H1 (cell line): ENCODE results near the gene ETV4. TPM values are rescaled to one million over a fixed set of nuclear protein-coding genes. Genes with fewer than 3 reads are reported as not detected.
A peak's percentile ranks its signal among the peaks of the same experiment; 100 is the strongest.

Source experiments
- CTCF ChIA-PET: fragments of 300-600 bp; sonication (Branson Sonifier 250); formaldehyde crosslinking; loops from one replicate; lab custom pipeline; 2021; ENCODE audit not compliant: partially characterized antibody; lab: Charles Lee
- POLR2A ChIA-PET: fragments of 300-600 bp; sonication (Branson Sonifier 250); formaldehyde crosslinking; loops from one replicate; lab custom pipeline; 2021; ENCODE audit warnings: inconsistent platforms; ENCODE audit not compliant: partially characterized antibody; lab: Charles Lee
- DNase-seq, 2 experiments: peaks; one replicate each; pipeline versions ENCODE4 v3.0.0 to v3.0.0-alpha.2; 2010 to 2022; ENCODE audit warnings: low spot score in 2 of 2, low read depth in 1 of 2, mixed read lengths in 1 of 2
- FAIRE-seq: peaks from 2 replicates; lab custom pipeline; 2011; peaks lifted over from hg19 to GRCh38; lab: Jason Lieb, UNC
- H2AFZ ChIP-seq: 2 replicates; pipeline ENCODE4 v1.8.1; 2012; ENCODE audit warnings: low read length, inconsistent platforms
- H2AK5ac ChIP-seq: 2 replicates; pipeline ENCODE4 v1.6.1; 2013; ENCODE audit warnings: low read depth, low read length
- H2BK120ac ChIP-seq: replicated peaks from 2 replicates; pipeline ENCODE3; 2013; ENCODE audit warnings: low read depth, low read length, inconsistent platforms
- H2BK12ac ChIP-seq: 2 replicates; pipeline ENCODE4 v1.6.1; 2013; ENCODE audit warnings: low read depth, low read length
- H2BK15ac ChIP-seq: 2 replicates; pipeline ENCODE4 v1.6.1; 2013; ENCODE audit warnings: low read length
- H2BK20ac ChIP-seq: 2 replicates; pipeline ENCODE4 v1.6.1; 2013; ENCODE audit warnings: low read length
- H2BK5ac ChIP-seq: 2 replicates; pipeline ENCODE4 v1.6.1; 2013; ENCODE audit warnings: low read depth, low read length
- H3K14ac ChIP-seq: 2 replicates; pipeline ENCODE4 v1.6.1; 2013; ENCODE audit warnings: inconsistent platforms; ENCODE audit not compliant: insufficient read length
- H3K18ac ChIP-seq: 2 replicates; pipeline ENCODE4 v1.6.1; 2013; ENCODE audit warnings: low read length; ENCODE audit errors: extremely low read depth
- H3K23ac ChIP-seq: 2 replicates; pipeline ENCODE4 v1.6.1; 2013; ENCODE audit warnings: inconsistent platforms; ENCODE audit not compliant: insufficient read length
- H3K23me2 ChIP-seq: 2 replicates; pipeline ENCODE4 v1.6.1; 2013; ENCODE audit warnings: low read depth, low read length
- H3K27ac ChIP-seq: 2 replicates; pipeline ENCODE4 v1.6.1; 2011; ENCODE audit warnings: low read depth, low read length, inconsistent platforms
- H3K27me3 ChIP-seq, 4 experiments: replicated peaks in 1 of 4; 1 replicate in 1 of 4; 2 replicates in 3 of 4; pipeline versions ENCODE4 v1.6.1 to v1.8.1; 2011 to 2013; ENCODE audit warnings: low read length in 3 of 4, mild to moderate bottlenecking in 3 of 4, inconsistent platforms in 2 of 4, mixed read lengths in 2 of 4, moderate library complexity in 1 of 4; ENCODE audit not compliant: control insufficient read depth in 3 of 4, insufficient read depth in 3 of 4; ENCODE audit errors: extremely low read depth in 1 of 4
- H3K36me3 ChIP-seq, 4 experiments: 2 replicates each; pipeline versions ENCODE4 v1.6.1 to v1.8.1; 2011 to 2013; ENCODE audit warnings: mild to moderate bottlenecking in 4 of 4, low read length in 3 of 4, moderate library complexity in 2 of 4, control low read depth in 1 of 4, inconsistent platforms in 1 of 4; ENCODE audit not compliant: insufficient read depth in 4 of 4, control insufficient read depth in 2 of 4
- H3K4ac ChIP-seq: replicated peaks from 2 replicates; pipeline ENCODE3; 2013; ENCODE audit warnings: low read length, low read depth, mixed read lengths, inconsistent platforms; ENCODE audit not compliant: insufficient read length
- H3K4me1 ChIP-seq, 4 experiments: replicated peaks in 1 of 4; 1 replicate in 1 of 4; 2 replicates in 3 of 4; pipeline versions ENCODE4 v1.6.1 to v1.8.1; 2011 to 2013; ENCODE audit warnings: low read length in 3 of 4, inconsistent platforms in 2 of 4, mixed read lengths in 1 of 4; ENCODE audit not compliant: insufficient read depth in 4 of 4, control insufficient read depth in 3 of 4
- H3K4me2 ChIP-seq, 2 experiments: 2 replicates each; pipeline versions ENCODE4 v1.6.1 to v1.8.1; 2011 to 2013; ENCODE audit warnings: low read depth in 2 of 2, low read length in 2 of 2, control low read depth in 1 of 2, inconsistent platforms in 1 of 2, mild to moderate bottlenecking in 1 of 2; ENCODE audit not compliant: insufficient read depth in 1 of 2
- H3K4me3 ChIP-seq, 4 experiments: fragments of 200-600, 300-600 bp in 1 of 4; sonication (generic), shearing (Covaris generic), sonication (Bioruptor Twin) in 1 of 4; 2 replicates each; pipeline versions ENCODE4 v1.5.1 to v1.8.1; 2011 to 2016; ENCODE audit warnings: low read length in 4 of 4, low read depth in 3 of 4, control low read depth in 2 of 4, inconsistent platforms in 2 of 4, mild to moderate bottlenecking in 2 of 4, mixed read lengths in 1 of 4, moderate library complexity in 1 of 4; ENCODE audit not compliant: insufficient read depth in 2 of 4; ENCODE audit errors: extremely low read depth in 1 of 4
- H3K56ac ChIP-seq: replicated peaks from 2 replicates; pipeline ENCODE3; 2013; ENCODE audit warnings: low read depth, mild to moderate bottlenecking, mixed read lengths, low read length, inconsistent platforms; ENCODE audit not compliant: insufficient read length
- H3K79me1 ChIP-seq: 2 replicates; pipeline ENCODE4 v1.6.1; 2013; ENCODE audit warnings: low read depth, low read length, control low read depth
- H3K79me2 ChIP-seq, 2 experiments: 2 replicates each; pipeline versions ENCODE4 v1.6.1 to v1.8.1; 2012 to 2013; ENCODE audit warnings: low read length in 2 of 2, mild to moderate bottlenecking in 2 of 2, inconsistent platforms in 1 of 2; ENCODE audit not compliant: insufficient read depth in 2 of 2, control insufficient read depth in 1 of 2
- H3K9ac ChIP-seq, 4 experiments: replicated peaks in 1 of 4; 1 replicate in 1 of 4; 2 replicates in 3 of 4; pipeline versions ENCODE4 v1.6.1 to v1.8.1; 2011 to 2013; ENCODE audit warnings: low read depth in 3 of 4, low read length in 3 of 4, control low read depth in 2 of 4, mild to moderate bottlenecking in 2 of 4, moderate library complexity in 2 of 4, inconsistent platforms in 1 of 4; ENCODE audit errors: extremely low read depth in 1 of 4
- H3K9me3 ChIP-seq, 2 experiments: 2 replicates each; pipeline versions ENCODE4 v1.6.1 to v1.8.1; 2012 to 2013; ENCODE audit warnings: mild to moderate bottlenecking in 2 of 2, moderate library complexity in 2 of 2, control low read depth in 1 of 2, inconsistent platforms in 1 of 2, low read depth in 1 of 2, low read length in 1 of 2, mixed read lengths in 1 of 2; ENCODE audit not compliant: insufficient read depth in 2 of 2
- H4K20me1 ChIP-seq, 2 experiments: replicated peaks in 1 of 2; 2 replicates each; pipeline versions ENCODE3 to v1.8.1; 2011 to 2013; ENCODE audit warnings: inconsistent platforms in 2 of 2, low read length in 2 of 2, mild to moderate bottlenecking in 1 of 2; ENCODE audit not compliant: insufficient read depth in 2 of 2, control insufficient read depth in 1 of 2
- H4K5ac ChIP-seq: 2 replicates; pipeline ENCODE4 v1.6.1; 2013; ENCODE audit warnings: low read length, low read depth, mixed read lengths, inconsistent platforms; ENCODE audit not compliant: insufficient read length
- H4K8ac ChIP-seq: 2 replicates; pipeline ENCODE4 v1.8.0; 2013; ENCODE audit warnings: mild to moderate bottlenecking, moderate library complexity, low read length, inconsistent platforms; ENCODE audit not compliant: insufficient read depth; ENCODE audit errors: extremely low read depth
- H4K91ac ChIP-seq: replicated peaks from 2 replicates; pipeline ENCODE3; 2013; ENCODE audit warnings: low read length, mixed read lengths, inconsistent platforms; ENCODE audit not compliant: insufficient read length
- ATF2 ChIP-seq: IDR thresholded peaks from 2 replicates; pipeline ENCODE4 v1.6.1; 2012; ENCODE audit warnings: low read length, inconsistent platforms
- ATF3 ChIP-seq: IDR thresholded peaks from 2 replicates; pipeline ENCODE4 v1.6.1; 2011; ENCODE audit warnings: low read depth, mild to moderate bottlenecking, low read length; ENCODE audit not compliant: insufficient read depth
- CBX8 ChIP-seq: fragments of 300-800, 300-1000 bp; sonication (generic); IDR thresholded peaks from 2 replicates; pipeline ENCODE4 v1.7.1; 2016; ENCODE audit warnings: low read depth, low read length, borderline replicate concordance
- CEBPB ChIP-seq: IDR thresholded peaks from 2 replicates; pipeline ENCODE4 v1.6.1; 2012; ENCODE audit warnings: low read depth, low read length
- CHD2 ChIP-seq: IDR thresholded peaks from 2 replicates; pipeline ENCODE4 v1.6.1; 2012; ENCODE audit warnings: low read length, improper control_type of control experiment
- KDM4A ChIP-seq: IDR thresholded peaks from one replicate; pipeline ENCODE4 v1.7.1; 2012; ENCODE audit warnings: low read depth, mild to moderate bottlenecking, moderate library complexity, low read length, inconsistent platforms; ENCODE audit not compliant: severe bottlenecking
- MAFK ChIP-seq: IDR thresholded peaks from 2 replicates; pipeline ENCODE4 v1.6.1; 2012; ENCODE audit warnings: low read depth, mild to moderate bottlenecking, improper control_type of control experiment, low read length
- TEAD4 ChIP-seq: IDR thresholded peaks from 2 replicates; pipeline ENCODE4 v1.6.1; 2012; ENCODE audit warnings: low read depth, low read length, inconsistent platforms, mixed read lengths
- YY1 ChIP-seq: IDR thresholded peaks from 2 replicates; pipeline ENCODE4 v1.6.1; 2011; ENCODE audit warnings: low read depth, mild to moderate bottlenecking, low read length
- ZNF274 ChIP-seq: IDR thresholded peaks from 2 replicates; pipeline ENCODE4 v1.7.0; 2012; ENCODE audit warnings: low read length, borderline replicate concordance; ENCODE audit errors: extremely low read depth
- WGBS, 2 experiments: shearing (Covaris generic) in 1 of 2; methylation state at CpG; one replicate each; pipeline versions ENCODE4 v1.1.6 to v1.1.7; 2013 to 2015; ENCODE audit warnings: low lambda C conversion rate in 2 of 2, mixed read lengths in 2 of 2, inconsistent platforms in 1 of 2, low coverage in 1 of 2, missing lambda C conversion rate in 1 of 2; ENCODE audit not compliant: insufficient replicate concordance in 2 of 2, insufficient coverage in 1 of 2, insufficient read length in 1 of 2; ENCODE audit errors: extremely low coverage in 1 of 2, missing lambda C conversion rate in 1 of 2; 5-methylcytosine and 5-hydroxymethylcytosine counted together
- polyA plus RNA-seq, 7 experiments: library from polyadenylated mRNA; depleted of rRNA in 3 of 7; stranded (reverse) in 5 of 7; unstranded in 2 of 7; fragments of >200 nt in 5 of 7; fragments of 200-250 nt in 2 of 7; gene quantifications; 1 replicate in 5 of 7; 2 replicates in 1 of 7; 4 replicates in 1 of 7; pipeline versions ENCODE4 v1.2.1 to v1.2.3, GENCODE V29; 2011 to 2013; ENCODE audit warnings: missing spikeins in 2 of 7, mixed read lengths in 2 of 7
- total RNA-seq: library from RNA; stranded (reverse); fragmentation: NEBNext Ultra II Directional; extraction: Animal tissue kit (Norgen Biotek cat#: 25700); gene quantifications from 2 replicates; pipeline ENCODE4 v1.2.1, GENCODE V29; 2021

The ETV4 gene
- total and polyA plus RNA-seq, 2 of the 8 experiments (the other 6 are each of a cell fraction or from before 2014, with no cell fraction given): 75.2 to 143 TPM

DNA sequence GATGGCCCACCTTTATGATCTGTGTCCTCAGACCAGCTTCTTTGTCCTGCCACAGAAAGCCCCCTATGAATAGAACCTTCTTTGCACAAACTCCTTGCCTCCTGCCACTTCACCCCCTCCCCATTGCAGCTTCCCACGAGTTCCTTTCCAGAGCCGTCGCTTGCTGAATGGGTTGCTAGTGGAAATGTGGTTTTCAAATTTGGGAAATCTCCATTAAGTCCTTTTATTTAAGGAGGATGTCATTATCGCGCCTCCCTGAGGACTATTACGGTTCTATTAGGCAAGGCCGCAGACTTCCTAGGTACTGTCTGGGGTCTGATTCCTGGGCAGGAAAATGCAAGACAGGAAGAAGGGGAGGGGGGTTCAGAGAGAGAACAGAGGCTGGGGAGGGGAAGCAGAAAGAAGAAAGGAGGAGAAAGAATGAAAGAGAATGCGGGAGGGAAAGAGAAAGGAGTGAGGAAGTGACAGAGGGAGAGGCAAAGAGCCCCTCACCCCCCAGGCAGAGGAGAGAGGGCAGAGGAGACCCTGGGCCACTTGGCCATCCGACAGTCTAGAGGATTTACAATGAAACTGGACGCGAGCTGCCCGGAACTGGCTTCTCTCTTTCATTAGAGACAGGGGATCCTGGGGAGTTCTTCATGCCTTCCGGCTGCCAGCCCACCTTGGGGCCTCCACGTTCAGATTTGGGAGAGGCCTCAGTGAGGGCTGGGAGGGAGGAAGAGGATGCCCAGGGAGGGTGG, 31.7 kb upstream of the ETV4 start:
- peak overlapping the region; percentile 82; the same call in 1 of the 2 replicates for H2BK5ac ChIP-seq
- H3K36me3 ChIP-seq: no peaks in the 10 kb centered on the region
- no peaks in the 10 kb centered on the region; the same call in 1 of the 2 replicates for H3K23me2 ChIP-seq
- no peak overlapping the region for H3K4me2 ChIP-seq
- no peak overlapping the region for H3K4me3 ChIP-seq
- no peak overlapping the region for H4K91ac ChIP-seq
- H3K79me1 ChIP-seq: no peaks in the 10 kb centered on the region
- H3K27ac ChIP-seq: no peak overlapping the region
- H2BK20ac ChIP-seq: peak overlapping the region; percentile 82
- peak overlapping the region; percentile 93; the same call in 1 of the 2 replicates for H2BK12ac ChIP-seq
- no peaks in the 10 kb centered on the region for H3K9me3 ChIP-seq
- H3K23ac ChIP-seq: no peak overlapping the region
- H2AK5ac ChIP-seq: peak overlapping the region; percentile 79
- no peak overlapping the region for H4K8ac ChIP-seq
- H3K4me1 ChIP-seq: peaks cover 6 to 21% (median 13%) of the 10 kb centered on the region in 4 experiments; a peak in 5 of 7 replicates
- H4K5ac ChIP-seq: no peak overlapping the region
- H4K20me1 ChIP-seq: no peaks in the 10 kb centered on the region
- 0 out of 2 replicates have a peak overlapping the region, but pooled peaks have one; percentile 51 for H3K18ac ChIP-seq
- H2BK120ac ChIP-seq: no peak overlapping the region
- H3K4ac ChIP-seq: no peak overlapping the region
- WGBS, 2 experiments: 65% methylated on average over 14 of the region's 14 CpGs; no CpG with 5 or more reads in 1 of the 2 experiments
- no peak overlapping the region for H3K14ac ChIP-seq
- no peak overlapping the region for H3K56ac ChIP-seq
- H2BK15ac ChIP-seq: peak overlapping the region; percentile 53; the same call in 1 of the 2 replicates
- ChIA-PET POLR2A (interaction anchor here (0.7 to 2.5 kb wide), 10 partner anchors 32 to 102 kb away, joined by 3 to 11 read pairs (median 4); partner anchors contain the start of gene ETV4), CTCF (interaction anchor here (0.6 to 12.3 kb wide), 48 partner anchors 8 to 1307 kb away, joined by 3 to 220 read pairs (median 6); partner anchors contain the start of genes CD300LG and SOST)
- no peaks in the 10 kb centered on the region for H3K27me3 ChIP-seq
- FAIRE-seq: no peak
- no peak overlapping the region for H2AFZ ChIP-seq
- DNase-seq: no peak
- no peaks in the 10 kb centered on the region for H3K79me2 ChIP-seq
- H3K9ac ChIP-seq: no peak overlapping the region; a peak in 1 of 7 replicates
- TF ChIP-seq ATF2 (no peak), ZNF274 (no peak), ATF3 (no peak), CBX8 (no peak), CEBPB (no peak), KDM4A (no peak), TEAD4 (no peak), MAFK (no peak), CHD2 (no peak), YY1 (no peak)
